ENCODE measurements around the gene GABPA. TPM values are rescaled to one million over a fixed set of nuclear protein-coding genes. Genes with fewer than 3 reads are reported as not detected.

Gene GABPA
- total RNA-seq, 1 experiment from 2014 or later: 28.8 TPM

GRCh38 chr21:25721987-25722386, 12.8 kb upstream of the GABPA start:
- H3K36me3 ChIP-seq: peaks cover 45% of the 10 kb centered on the region

GRCh38 chr21:25722631-25723030, 12.1 kb upstream of the GABPA start:
- H3K27me3 ChIP-seq (replicated peaks): no peaks in the 10 kb centered on the region
- no peaks in the 10 kb centered on the region for H3K9me3 ChIP-seq (replicated peaks)
- no peaks in the 10 kb centered on the region for H3K4me1 ChIP-seq (replicated peaks)
- no peak overlapping the region for H3K4me3 ChIP-seq
- DNase-seq (ENCODE audit: low read depth in 1 of 2, low spot score in 2 of 2): no peak
- H3K27ac ChIP-seq: no peak overlapping the region
- peaks cover 51% of the 10 kb centered on the region for H3K36me3 ChIP-seq

More at GRCh38 chr21:25721987-25722386, 12.8 kb upstream of the GABPA start:
- DNase-seq (ENCODE audit: low read depth in 1 of 2, low spot score in 2 of 2): no peak
- Histone ChIP-seq H3K27ac (no peak overlapping the region), H3K27me3 (replicated peaks) (no peaks in the 10 kb centered on the region), H3K4me3 (no peak overlapping the region), H3K4me1 (replicated peaks) (no peaks in the 10 kb centered on the region), H3K9me3 (replicated peaks) (no peaks in the 10 kb centered on the region)

GRCh38 chr21:25732091-25732760, 2.5 kb upstream of the GABPA start:
- DNase-seq (ENCODE audit: low read depth in 1 of 2, low spot score in 2 of 2): no peak
- Histone ChIP-seq H3K4me3 (no peak overlapping the region), H3K27ac (no peak overlapping the region), H3K27me3 (replicated peaks) (no peaks in the 10 kb centered on the region), H3K36me3 (peaks cover 42% of the 10 kb centered on the region), H3K4me1 (replicated peaks) (peaks cover 10% of the 10 kb centered on the region), H3K9me3 (replicated peaks) (no peaks in the 10 kb centered on the region)

DNA sequence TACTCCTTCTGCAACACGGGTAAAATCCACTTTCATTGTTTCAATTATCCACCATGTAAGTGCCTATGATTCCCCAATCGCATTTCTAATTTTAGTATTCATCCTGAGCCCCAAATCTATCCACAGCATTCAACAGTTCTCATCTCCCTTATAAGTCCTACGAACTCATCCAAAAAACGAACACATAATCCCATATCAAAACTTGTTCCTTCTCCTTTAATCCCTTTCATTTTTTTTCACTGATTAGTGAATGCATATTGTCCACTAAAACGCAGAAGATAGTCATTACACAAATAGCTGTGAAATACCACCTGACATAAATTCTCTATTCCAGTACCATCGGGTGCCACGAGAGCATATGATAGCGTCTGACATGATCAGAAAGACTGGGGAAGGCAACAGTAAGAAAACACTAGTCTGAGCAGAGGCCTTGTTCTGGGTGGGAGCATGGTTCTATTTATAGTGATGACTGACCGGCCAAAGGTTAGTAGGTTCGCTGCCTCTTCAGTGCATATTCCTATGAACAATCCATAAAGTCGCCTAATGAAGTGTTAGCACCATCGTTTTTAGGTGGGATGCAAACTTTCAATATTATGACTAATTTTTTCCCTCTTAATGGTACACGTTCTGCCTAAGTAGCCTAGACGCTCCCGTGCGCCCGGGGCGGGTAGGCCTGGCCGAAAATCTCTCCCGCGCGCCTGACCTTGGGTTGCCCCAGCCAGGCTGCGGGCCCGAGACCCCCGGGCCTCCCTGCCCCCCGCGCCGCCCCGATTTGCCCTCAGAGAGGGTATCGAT, 716 bp upstream of the GABPA start:
- Histone ChIP-seq H3K4me1 (replicated peaks) (peaks cover 10% of the 10 kb centered on the region), H3K9me3 (replicated peaks) (no peaks in the 10 kb centered on the region), H3K36me3 (peaks cover 23% of the 10 kb centered on the region), H3K4me3 (peak overlapping the region; percentile 92), H3K27me3 (replicated peaks) (no peaks in the 10 kb centered on the region), H3K27ac (peak overlapping the region; percentile 95)
- DNase-seq (ENCODE audit: low read depth in 1 of 2, low spot score in 2 of 2): peak in 1 of 2 experiments; percentile 33

DNA sequence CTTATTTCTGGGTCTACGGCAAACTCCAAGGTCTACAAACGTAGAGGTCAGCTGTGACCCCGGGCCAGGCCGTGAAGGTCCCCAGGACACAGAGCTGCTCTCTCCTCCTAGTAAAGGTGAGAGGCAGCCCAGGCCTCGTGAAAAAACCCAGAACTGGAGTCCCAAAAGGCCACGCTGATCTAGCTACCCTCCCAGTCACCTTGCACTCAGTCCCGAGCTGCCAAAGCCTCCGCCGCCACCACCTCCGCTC, 193 bp upstream of the GABPA start:
- H3K36me3 ChIP-seq: peaks cover 18% of the 10 kb centered on the region
- H3K27ac ChIP-seq: peak overlapping the region; percentile 95
- no peaks in the 10 kb centered on the region for H3K9me3 ChIP-seq (replicated peaks)
- no peak for DNase-seq (ENCODE audit: low read depth in 1 of 2, low spot score in 2 of 2)
- peaks cover 10% of the 10 kb centered on the region for H3K4me1 ChIP-seq (replicated peaks)
- H3K27me3 ChIP-seq (replicated peaks): no peaks in the 10 kb centered on the region
- H3K4me3 ChIP-seq: peak overlapping the region; percentile 92

- peak; percentile 54 to 89 for DNase-seq (ENCODE audit: low read depth in 1 of 2, low spot score in 2 of 2)
- Histone ChIP-seq H3K4me3 (peak overlapping the region; percentile 92), H3K9me3 (replicated peaks) (no peaks in the 10 kb centered on the region), H3K36me3 (peaks cover 10% of the 10 kb centered on the region), H3K27ac (peak overlapping the region; percentile 95), H3K27me3 (replicated peaks) (no peaks in the 10 kb centered on the region), H3K4me1 (replicated peaks) (peaks cover 10% of the 10 kb centered on the region)
These were observed 1.1 kb downstream of the GABPA start for GRCh38 chr21:25735646-25736597.

DNA sequence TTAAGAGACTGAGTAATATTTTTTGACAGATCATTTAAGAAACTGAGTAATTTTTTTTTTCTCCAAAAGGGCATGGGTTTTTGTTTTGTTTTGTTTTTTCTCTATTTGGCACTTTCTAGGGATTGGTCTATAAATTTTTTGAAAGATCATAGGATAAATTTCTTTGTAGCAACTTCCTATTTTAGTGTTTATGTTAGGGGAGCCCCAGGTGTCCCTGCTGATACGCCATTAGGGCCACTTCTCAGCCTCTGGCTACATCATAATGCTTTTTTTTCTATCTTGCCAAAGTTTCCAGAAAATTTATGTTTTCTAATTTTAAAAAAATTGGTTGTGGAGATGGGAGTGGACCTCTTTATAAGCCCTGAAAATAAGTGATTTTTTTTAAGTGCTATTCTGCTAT, 2.6 kb downstream of the GABPA start:
- H3K9me3 ChIP-seq (replicated peaks): no peaks in the 10 kb centered on the region
- no peaks in the 10 kb centered on the region for H3K27me3 ChIP-seq (replicated peaks)
- H3K4me1 ChIP-seq (replicated peaks): peaks cover 10% of the 10 kb centered on the region
- no peak overlapping the region for H3K4me3 ChIP-seq
- no peak overlapping the region for H3K27ac ChIP-seq
- DNase-seq (ENCODE audit: low read depth in 1 of 2, low spot score in 2 of 2): no peak
- H3K36me3 ChIP-seq: peaks cover 10% of the 10 kb centered on the region

DNA sequence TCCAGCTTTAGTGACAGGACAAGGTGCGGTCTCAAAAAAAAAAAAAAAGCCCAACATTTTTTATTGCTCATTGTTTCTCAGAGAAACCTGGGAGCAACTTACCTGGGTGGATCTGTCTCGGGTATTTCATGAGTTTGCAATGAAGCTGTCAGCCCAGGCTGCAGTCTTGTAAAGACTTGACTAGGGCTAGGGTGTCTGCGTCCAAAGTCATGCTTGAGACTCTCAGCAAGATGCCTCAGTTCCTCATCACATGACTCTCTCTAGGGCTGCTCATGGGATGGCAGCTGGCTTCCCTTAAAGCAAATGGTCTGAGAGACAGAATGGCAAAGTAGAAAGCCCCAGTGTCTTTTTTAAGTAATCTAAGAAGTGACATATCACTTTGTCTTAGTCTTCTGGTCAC, 8.1 kb downstream of the GABPA start:
- no peak for DNase-seq (ENCODE audit: low read depth in 1 of 2, low spot score in 2 of 2)
- Histone ChIP-seq H3K36me3 (peaks cover 17% of the 10 kb centered on the region), H3K27me3 (replicated peaks) (no peaks in the 10 kb centered on the region), H3K27ac (no peak overlapping the region), H3K4me1 (replicated peaks) (no peaks in the 10 kb centered on the region), H3K4me3 (no peak overlapping the region), H3K9me3 (replicated peaks) (no peaks in the 10 kb centered on the region)

- Histone ChIP-seq H3K4me3 (no peak overlapping the region), H3K9me3 (replicated peaks) (no peaks in the 10 kb centered on the region), H3K27ac (no peak overlapping the region), H3K27me3 (replicated peaks) (no peaks in the 10 kb centered on the region), H3K4me1 (replicated peaks) (no peaks in the 10 kb centered on the region), H3K36me3 (peaks cover 26% of the 10 kb centered on the region)
- DNase-seq (ENCODE audit: low read depth in 1 of 2, low spot score in 2 of 2): no peak
These were observed 10.1 kb downstream of the GABPA start for GRCh38 chr21:25744854-25745253.

GRCh38 chr21:25750085-25750484, 15.3 kb downstream of the GABPA start:
- Histone ChIP-seq H3K9me3 (replicated peaks) (no peaks in the 10 kb centered on the region), H3K4me3 (no peak overlapping the region), H3K36me3 (peaks cover 42% of the 10 kb centered on the region), H3K27ac (no peak overlapping the region), H3K4me1 (replicated peaks) (no peaks in the 10 kb centered on the region), H3K27me3 (replicated peaks) (no peaks in the 10 kb centered on the region)
- DNase-seq (ENCODE audit: low read depth in 1 of 2, low spot score in 2 of 2): no peak

DNA sequence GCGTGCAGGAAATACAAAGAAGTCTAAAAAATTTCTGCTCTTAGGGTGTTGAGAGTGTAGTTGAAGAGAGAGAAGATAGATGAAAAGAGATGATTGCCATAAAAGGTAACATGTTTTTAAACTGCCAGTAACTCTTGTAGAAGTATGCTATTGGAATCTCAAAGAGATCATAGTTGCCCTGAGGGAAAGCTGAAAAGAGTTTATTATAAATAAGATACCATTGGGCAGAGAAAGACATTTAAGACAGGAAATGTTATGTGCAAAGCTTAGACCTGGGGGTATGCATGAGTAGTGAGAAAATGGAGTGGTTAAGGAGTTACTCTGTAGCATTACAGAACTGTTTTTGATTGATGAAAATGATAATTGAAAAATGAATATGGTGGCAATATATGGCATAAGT, 17.6 kb downstream of the GABPA start:
- H3K4me3 ChIP-seq: no peak overlapping the region
- peaks cover 29% of the 10 kb centered on the region for H3K36me3 ChIP-seq
- no peaks in the 10 kb centered on the region for H3K4me1 ChIP-seq (replicated peaks)
- H3K9me3 ChIP-seq (replicated peaks): no peaks in the 10 kb centered on the region
- no peak overlapping the region for H3K27ac ChIP-seq
- DNase-seq (ENCODE audit: low read depth in 1 of 2, low spot score in 2 of 2): no peak
- H3K27me3 ChIP-seq (replicated peaks): no peaks in the 10 kb centered on the region

- no peak overlapping the region for H3K27ac ChIP-seq
- H3K4me1 ChIP-seq (replicated peaks): no peaks in the 10 kb centered on the region
- DNase-seq (ENCODE audit: low read depth in 1 of 2, low spot score in 2 of 2): no peak
- H3K27me3 ChIP-seq (replicated peaks): no peaks in the 10 kb centered on the region
- H3K4me3 ChIP-seq: no peak overlapping the region
- no peaks in the 10 kb centered on the region for H3K9me3 ChIP-seq (replicated peaks)
- H3K36me3 ChIP-seq: peaks cover 40% of the 10 kb centered on the region
These were observed 21.6 kb downstream of the GABPA start for GRCh38 chr21:25756190-25756932.

- Histone ChIP-seq H3K9me3 (replicated peaks) (no peaks in the 10 kb centered on the region), H3K4me1 (replicated peaks) (no peaks in the 10 kb centered on the region), H3K27ac (no peak overlapping the region), H3K27me3 (replicated peaks) (no peaks in the 10 kb centered on the region), H3K36me3 (peaks cover 33% of the 10 kb centered on the region), H3K4me3 (no peak overlapping the region)
- DNase-seq (ENCODE audit: low read depth in 1 of 2, low spot score in 2 of 2): no peak
These were observed 22.8 kb downstream of the GABPA start for GRCh38 chr21:25757531-25757930.
